ENCODE measurements around the gene HBZ. TPM values are rescaled to one million over a fixed set of nuclear protein-coding genes. Genes with fewer than 3 reads are reported as not detected.

HBZ gene
- total and polyA plus RNA-seq, 9 of the 15 experiments (the other 6 are each of a cell fraction or from before 2014, with no cell fraction given): 58.0 to 610 (median 113) TPM

GRCh38 chr16:180681-181564, 28.5 kb downstream of the HBZ start (continued):
- TF ChIP-seq RERE (CRISPR knock-in tag; IDR thresholded peaks at IDR 0.05; ENCODE audit: borderline replicate concordance) (peak; percentile 100), ZNF347 (CRISPR knock-in tag; IDR thresholded peaks at IDR 0.05; ENCODE audit: low read depth) (no peak), SRSF1 (IDR thresholded peaks at IDR 0.05; ENCODE audit: low read depth, low read length) (no peak), EGR1 (conservative IDR thresholded peaks at IDR 0.05) (peak; percentile 17; the same call in 1 of the 2 replicates), THAP12 (CRISPR knock-in tag; IDR thresholded peaks at IDR 0.05) (peak; percentile 66; the same call in 1 of the 2 replicates), SMARCB1 (IDR thresholded peaks at IDR 0.05; ENCODE audit: insufficient read length, low read depth) (no peak), STAT5B (CRISPR knock-in tag; IDR thresholded peaks at IDR 0.05) (no peak), THRAP3 (IDR thresholded peaks at IDR 0.05; ENCODE audit: borderline replicate concordance) (no peak), EWSR1 (IDR thresholded peaks at IDR 0.05; ENCODE audit: borderline replicate concordance, low read depth, partially characterized antibody) (no peak), HDAC3 (IDR thresholded peaks at IDR 0.05; ENCODE audit: borderline replicate concordance, partially characterized antibody) (no peak), ZNF311 (CRISPR knock-in tag; IDR thresholded peaks at IDR 0.05) (no peak), POLR2H (tag; IDR thresholded peaks at IDR 0.05; ENCODE audit: low read depth) (no peak), CBFA2T3 (IDR thresholded peaks at IDR 0.05) (peak; percentile 41; the same call in 1 of the 2 replicates), ZNF133 (CRISPR knock-in tag; IDR thresholded peaks at IDR 0.05) (no peak), ADNP (tag; IDR thresholded peaks at IDR 0.05) (no peak), ZNF232 (CRISPR knock-in tag; IDR thresholded peaks at IDR 0.05) (peak; percentile 100), RB1 (IDR thresholded peaks at IDR 0.05; ENCODE audit: low read depth) (peak; percentile 95), NUFIP1 (IDR thresholded peaks at IDR 0.05; ENCODE audit: partially characterized antibody) (peak; percentile 52), BRF2 (IDR thresholded peaks at IDR 0.05; ENCODE audit: borderline replicate concordance, insufficient read depth, insufficient read length) (no peak)
